ENCODE data around the gene COL13A1.

The COL13A1 gene

DNA sequence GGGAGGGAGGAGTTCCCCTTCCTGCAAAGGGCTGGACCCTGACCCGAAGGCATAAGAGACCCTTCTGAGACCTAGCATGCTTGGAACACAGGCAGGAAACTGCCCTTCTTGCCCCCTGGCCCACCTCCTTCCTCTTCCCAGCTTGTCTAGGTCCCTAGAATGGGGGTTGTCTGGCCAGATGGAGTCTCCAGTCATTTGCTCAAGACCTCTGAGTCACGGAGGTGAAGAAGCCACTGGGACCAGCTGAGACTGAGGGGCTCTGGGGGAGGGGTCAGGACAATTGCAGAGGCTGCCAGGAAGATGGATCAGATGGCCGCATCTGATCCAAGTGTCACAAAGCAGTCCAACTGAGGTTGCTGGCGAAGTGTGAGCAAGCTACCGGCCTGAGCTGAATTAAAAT lies 46.2 kb downstream of the COL13A1 start:
- H3K4me3 ChIP-seq (ENCODE audit: low read depth, low read length): no peak overlapping the region
- TF ChIP-seq, protein P1, sequence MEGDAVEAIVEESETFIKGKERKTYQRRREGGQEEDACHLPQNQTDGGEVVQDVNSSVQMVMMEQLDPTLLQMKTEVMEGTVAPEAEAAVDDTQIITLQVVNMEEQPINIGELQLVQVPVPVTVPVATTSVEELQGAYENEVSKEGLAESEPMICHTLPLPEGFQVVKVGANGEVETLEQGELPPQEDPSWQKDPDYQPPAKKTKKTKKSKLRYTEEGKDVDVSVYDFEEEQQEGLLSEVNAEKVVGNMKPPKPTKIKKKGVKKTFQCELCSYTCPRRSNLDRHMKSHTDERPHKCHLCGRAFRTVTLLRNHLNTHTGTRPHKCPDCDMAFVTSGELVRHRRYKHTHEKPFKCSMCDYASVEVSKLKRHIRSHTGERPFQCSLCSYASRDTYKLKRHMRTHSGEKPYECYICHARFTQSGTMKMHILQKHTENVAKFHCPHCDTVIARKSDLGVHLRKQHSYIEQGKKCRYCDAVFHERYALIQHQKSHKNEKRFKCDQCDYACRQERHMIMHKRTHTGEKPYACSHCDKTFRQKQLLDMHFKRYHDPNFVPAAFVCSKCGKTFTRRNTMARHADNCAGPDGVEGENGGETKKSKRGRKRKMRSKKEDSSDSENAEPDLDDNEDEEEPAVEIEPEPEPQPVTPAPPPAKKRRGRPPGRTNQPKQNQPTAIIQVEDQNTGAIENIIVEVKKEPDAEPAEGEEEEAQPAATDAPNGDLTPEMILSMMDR (IDR thresholded peaks at IDR 0.05; ENCODE audit: low read depth, low read length, missing control alignments): no peak
- in situ Hi-C loops (cut with HindIII; ENCODE audit: low sequenced_read_pairs): no loop called here
- no peak for DNase-seq (ENCODE audit: low read depth)

DNA sequence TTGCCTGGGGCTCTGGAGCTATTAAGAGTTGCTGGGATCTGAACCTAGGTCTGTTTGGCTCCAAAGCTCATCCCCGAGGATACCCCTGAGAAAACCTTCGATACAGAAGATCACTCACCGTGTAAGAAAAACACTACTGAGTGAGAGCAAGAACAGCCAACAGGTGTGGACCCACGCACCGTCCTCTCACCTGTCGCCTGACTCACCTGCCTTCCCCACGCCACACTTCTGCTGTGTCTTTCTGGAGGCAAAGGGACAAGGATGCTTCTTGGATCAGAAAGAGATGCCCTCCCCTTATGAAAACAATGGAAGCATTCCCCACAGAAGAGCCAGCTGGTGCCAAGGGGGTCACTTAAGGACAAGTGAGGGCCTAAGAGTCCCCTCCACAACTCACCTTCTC lies 46.7 kb downstream of the COL13A1 start:
- H3K4me3 ChIP-seq (ENCODE audit: low read depth, low read length): no peak overlapping the region
- TF ChIP-seq, protein P1 (IDR thresholded peaks at IDR 0.05; ENCODE audit: low read depth, low read length, missing control alignments): no peak
- in situ Hi-C loops (cut with HindIII; ENCODE audit: low sequenced_read_pairs): no loop called here
- no peak for DNase-seq (ENCODE audit: low read depth)

DNA sequence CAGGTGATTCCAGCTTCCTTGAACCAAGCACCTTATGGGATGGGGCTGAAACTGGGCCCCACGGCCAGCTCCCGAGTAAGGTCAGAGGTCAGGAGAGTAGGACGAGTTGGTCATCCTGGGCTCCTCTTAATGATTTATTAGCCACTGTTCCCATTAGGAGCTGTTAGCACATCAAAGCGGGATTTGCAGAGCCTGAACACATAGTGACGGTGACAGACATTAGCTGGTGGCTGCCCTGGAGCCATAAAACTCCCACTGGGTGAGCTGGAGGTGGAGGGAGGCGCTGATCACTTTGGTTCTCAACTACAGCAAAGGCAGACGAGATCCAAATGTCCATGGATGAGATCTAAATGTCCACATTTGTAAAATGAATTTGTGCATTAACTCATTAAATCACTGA lies 48.1 kb downstream of the COL13A1 start:
- H3K4me3 ChIP-seq (ENCODE audit: low read depth, low read length): no peak overlapping the region
- TF ChIP-seq, protein P1 (IDR thresholded peaks at IDR 0.05; ENCODE audit: low read depth, low read length, missing control alignments): no peak
- no peak for DNase-seq (ENCODE audit: low read depth)
- in situ Hi-C loops (cut with HindIII; ENCODE audit: low sequenced_read_pairs): no loop called here

DNA sequence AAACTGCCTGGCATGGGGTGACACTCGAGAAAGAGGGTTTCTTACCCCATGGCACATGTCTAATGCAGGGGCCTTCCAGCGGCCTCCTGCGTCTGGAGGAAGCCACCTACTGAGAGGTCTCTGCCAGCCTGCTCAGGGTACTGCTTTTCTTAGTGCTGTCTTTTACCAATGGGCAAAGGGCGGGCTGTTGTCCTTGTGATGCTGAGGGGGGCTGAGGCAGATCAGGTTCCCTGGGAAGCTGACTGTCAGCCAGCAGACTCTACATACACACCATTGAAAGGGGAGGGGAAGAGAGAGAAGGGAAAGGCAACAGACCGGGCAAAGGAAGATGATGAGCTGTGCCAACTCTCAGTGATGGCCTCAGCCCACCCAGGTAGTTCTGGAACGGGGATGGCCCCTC lies 48.7 kb downstream of the COL13A1 start:
- in situ Hi-C loops (cut with HindIII; ENCODE audit: low sequenced_read_pairs): no loop called here
- TF ChIP-seq, protein P1 (IDR thresholded peaks at IDR 0.05; ENCODE audit: low read depth, low read length, missing control alignments): no peak
- H3K4me3 ChIP-seq (ENCODE audit: low read depth, low read length): no peak overlapping the region
- DNase-seq (ENCODE audit: low read depth): no peak

DNA sequence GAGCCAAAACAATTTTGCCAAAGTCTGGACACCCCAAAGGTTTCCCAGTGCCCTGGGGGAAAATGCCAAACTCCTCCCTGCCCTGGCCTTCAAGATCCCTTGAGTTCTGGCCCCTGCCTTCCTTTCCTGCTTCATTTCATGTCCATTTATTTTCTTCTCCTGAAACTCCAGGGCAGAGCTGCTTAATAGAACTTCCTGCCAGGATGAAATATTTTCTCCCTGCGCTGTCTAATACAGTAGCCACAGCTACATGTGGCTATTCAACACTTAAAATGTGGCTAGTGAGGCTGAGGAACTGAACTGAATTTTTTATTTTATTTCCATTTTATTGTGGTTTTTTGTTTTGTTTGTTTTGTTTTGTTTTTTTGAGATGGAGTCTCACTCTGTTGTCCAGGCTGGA lies 49.6 kb downstream of the COL13A1 start:
- in situ Hi-C loops (cut with HindIII; ENCODE audit: low sequenced_read_pairs): no loop called here
- DNase-seq (ENCODE audit: low read depth): no peak
- no peak overlapping the region for H3K4me3 ChIP-seq (ENCODE audit: low read depth, low read length)
- TF ChIP-seq, protein P1 (IDR thresholded peaks at IDR 0.05; ENCODE audit: low read depth, low read length, missing control alignments): no peak

DNA sequence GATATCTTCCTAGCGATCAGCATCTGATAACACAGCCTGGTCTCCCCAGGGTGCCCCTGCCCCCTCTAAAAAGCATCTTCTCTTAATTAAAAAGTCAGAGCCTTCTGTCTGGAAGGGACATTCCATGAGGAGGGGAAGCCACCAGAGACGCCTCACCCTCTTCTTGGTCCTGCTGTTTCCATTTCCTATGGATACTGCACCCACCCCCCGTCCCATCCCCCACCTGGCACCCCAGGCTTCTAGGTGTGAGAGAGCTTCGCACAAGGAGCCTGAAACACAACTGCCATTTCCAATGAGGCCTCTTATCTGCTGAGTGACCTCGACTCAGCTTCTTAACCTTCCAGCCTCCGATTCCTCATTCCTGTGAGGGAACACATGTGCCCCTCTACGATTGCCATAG lies 51.4 kb downstream of the COL13A1 start:
- in situ Hi-C loops (cut with HindIII; ENCODE audit: low sequenced_read_pairs): no loop called here
- TF ChIP-seq, protein P1 (IDR thresholded peaks at IDR 0.05; ENCODE audit: low read depth, low read length, missing control alignments): no peak

More for the DNA sequence above, 51.4 kb downstream of the COL13A1 start:
- no peak overlapping the region for H3K4me3 ChIP-seq (ENCODE audit: low read depth, low read length)
- no peak for DNase-seq (ENCODE audit: low read depth)
